UCSD-AML1 (cell line): ENCODE measurements around the gene MYZAP.
A peak's percentile ranks its signal among the peaks of the same experiment; 100 is the strongest.

ENCODE experiments used
- DNase-seq: peaks from one replicate; lab custom pipeline; 2025; ENCODE audit not compliant: unreplicated experiment; lab: John Stamatoyannopoulos, UW

MYZAP gene

DNA sequence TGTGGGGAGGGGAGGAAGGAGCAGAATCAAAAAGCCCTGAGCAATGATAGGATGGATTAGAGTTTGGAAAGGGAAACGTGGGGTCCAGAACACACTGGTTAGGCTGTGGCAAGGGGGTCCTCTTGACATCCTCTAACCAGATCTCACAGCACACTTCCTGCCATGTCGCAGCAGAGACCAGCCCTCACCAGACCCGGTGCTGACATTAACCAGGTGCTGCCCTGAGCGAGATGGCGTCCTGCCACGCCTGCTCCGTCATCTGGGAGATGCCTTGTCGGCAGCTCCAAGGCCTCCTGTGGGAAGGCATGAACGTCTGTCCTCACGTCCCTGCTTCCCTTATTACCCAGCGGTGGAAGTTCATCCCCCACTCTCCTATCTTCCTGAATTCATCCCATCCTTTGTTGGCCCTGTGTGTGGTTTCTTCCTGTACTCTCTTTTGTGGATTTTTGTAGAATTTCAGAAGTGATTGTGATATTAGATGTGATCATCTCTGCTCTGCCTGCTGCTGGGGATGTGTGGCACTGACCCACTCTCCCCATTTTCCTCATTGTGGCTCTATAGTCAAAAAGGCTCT, 29.4 kb upstream of the MYZAP start:
- DNase-seq = peak; percentile 33

DNA sequence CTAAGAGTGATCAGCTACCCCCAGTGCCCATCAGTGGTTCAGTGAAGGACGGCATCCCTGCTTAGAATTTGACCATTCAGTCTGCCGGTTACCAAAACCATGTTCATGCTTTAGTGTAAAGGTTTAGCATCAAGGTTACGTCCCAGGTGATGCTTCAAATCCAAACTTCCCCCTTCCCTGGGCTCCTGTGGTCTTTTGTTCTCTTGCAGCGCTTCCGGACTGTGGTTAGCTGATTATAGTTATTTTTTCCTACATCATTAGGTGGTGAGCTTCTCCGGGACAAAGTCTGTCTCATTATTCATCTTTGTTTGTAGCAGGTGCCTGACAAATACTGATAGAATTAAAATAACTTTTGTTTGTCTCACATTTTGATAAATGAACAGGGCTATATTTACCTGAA, 28.3 kb upstream of the MYZAP start:
- peak; percentile 42 for DNase-seq

DNA sequence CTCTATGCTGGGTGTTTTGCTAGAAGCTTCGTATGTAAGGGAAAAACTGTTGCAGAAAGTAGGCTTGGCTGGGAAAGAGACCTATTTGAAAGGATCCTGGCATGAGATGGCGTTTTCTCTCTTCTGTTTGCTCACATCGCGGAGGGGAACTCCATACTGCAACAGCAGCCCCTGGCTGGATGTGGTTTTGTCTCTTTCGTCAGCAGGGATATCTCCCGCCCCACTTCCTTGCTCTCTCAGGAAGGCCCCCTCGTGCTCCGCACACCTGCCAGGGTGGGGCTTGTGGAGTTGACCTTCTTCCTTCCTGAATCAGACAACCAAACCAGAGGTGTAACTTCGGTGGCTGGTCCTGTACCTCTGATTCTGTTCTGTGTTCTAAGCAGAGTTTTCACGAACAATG, 26.4 kb upstream of the MYZAP start:
- peak; percentile 75 for DNase-seq

DNA sequence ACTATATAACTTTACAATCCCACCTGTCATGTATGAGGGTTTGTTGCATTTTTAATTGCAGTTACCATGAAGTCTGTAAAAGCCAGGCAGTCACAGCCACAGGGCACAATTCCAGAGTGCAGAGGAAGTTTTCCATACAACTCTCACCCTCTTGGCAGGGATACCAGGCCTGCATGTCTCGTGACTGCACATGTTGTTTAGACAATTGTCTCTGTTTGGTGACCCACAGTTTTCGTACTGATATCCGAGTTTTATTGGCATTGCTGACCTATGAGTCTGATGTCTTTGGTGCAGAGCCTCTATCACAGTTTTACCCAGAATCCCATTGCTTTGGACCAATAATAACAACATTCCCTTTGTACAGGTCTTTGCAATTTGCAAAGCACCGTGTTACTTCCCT, 24.9 kb upstream of the MYZAP start:
- DNase-seq = no peak

DNA sequence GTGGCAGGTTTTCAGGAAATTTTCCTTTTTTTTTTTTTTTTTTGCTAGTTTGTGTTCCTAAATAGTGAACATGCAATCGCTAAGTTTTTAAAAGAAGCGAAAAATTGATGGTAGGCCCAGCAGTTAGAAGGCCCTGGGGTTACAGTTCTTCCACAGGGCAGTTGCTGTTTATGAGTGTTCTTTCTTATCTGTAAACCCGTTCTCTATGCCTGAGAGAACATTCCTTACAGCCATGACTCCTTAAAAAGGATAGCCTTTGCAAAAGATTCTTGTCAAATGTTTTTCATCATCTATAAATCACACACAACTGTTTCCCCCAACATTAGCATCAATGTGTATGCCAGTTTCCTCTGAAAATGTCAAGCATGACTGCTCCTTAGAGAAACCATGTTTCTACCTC, 23.8 kb upstream of the MYZAP start:
- no peak for DNase-seq

DNA sequence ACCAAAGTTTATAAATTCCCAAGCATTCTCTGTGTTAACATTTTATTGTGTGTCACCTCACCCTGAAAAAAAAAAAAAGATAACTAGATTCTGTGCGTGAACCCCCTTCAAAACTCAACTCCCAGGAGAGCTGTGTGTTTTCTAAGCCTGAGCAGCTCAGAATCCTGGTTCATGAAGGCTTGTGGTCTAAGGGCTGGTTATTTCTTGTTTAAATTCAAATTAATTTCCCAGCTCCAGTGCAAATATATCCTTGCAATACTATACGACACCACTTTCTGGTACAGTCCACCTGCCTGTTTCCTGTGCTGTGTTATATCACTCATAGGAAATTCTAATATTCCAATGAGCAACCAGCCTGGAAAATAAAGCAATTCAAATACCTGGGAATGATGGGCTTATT, 23.4 kb upstream of the MYZAP start:
- no peak for DNase-seq

DNA sequence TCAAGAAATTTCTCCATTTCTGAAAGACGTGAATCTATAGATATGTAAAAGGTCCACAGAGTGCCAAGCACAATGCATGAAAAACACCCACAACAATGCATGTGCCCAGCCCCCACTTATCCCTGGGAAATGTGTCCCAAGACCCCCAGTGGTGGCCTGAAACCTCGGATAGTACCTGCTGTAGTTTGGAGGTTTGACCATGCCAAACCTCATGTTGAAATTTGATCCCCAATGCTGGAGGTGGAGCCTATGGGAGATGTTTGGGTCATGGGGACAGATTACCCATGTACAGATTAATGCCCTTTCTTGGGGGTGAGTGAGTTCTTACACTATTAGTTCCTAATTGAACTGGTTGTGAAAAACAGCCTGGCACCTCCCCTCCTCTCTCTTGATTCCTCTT, 21.4 kb upstream of the MYZAP start:
- DNase-seq = no peak

DNA sequence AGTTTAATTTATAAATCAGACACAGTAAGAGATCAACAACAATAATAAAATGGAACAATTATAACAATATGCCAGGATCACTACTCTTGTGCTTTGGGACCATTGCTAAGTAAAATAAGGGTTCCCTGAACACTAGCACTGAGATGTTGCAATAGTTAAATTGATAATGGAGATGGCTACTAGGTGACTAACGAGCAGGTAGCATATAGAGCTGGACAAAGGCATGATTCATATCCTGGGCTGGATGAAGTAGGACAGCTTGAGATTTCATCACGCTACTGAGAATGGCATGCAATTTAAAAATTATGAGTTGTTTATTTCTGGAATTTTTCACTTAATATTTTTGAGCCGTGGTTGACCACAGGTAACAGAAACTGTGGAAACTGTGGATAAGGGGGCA, 20.7 kb upstream of the MYZAP start:
- no peak for DNase-seq

DNA sequence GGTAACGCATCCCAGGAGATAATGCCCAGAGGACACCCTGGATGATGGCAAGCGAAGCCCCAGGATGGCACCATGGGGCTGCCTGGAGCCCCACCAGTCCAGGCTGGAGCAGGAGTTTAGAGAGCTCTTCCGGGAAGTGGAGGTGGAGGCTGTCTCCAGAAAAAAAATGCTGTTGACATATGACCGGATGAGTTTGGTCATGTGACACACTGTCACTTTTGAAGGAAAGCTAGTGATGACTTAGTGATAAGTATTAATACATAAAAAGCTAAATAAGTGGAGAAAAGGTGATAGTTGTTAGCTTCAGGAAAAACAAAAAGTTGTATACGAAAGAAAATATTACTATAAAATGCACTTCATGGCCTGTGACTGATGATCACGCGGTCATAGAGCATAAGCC, 20.0 kb upstream of the MYZAP start:
- DNase-seq = no peak

DNA sequence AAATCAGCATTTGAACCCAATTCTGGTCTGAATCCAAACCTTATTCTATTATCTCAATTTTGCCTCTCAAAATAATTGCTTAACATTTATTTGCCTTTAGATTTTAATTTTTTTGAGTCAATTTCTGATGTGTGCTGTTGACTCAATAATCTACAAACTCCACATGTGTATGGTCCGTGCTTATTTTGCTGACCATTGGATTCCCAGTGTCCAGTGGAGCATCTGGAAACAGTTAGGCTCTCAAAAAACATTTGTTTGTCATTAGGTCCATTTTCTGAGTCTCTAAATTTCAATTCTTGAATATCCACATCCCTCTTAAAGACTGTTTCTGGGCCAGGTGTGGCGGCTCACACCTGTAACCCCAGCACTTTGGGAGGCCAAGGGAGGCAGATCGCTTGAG, 19.2 kb upstream of the MYZAP start:
- no peak for DNase-seq

DNA sequence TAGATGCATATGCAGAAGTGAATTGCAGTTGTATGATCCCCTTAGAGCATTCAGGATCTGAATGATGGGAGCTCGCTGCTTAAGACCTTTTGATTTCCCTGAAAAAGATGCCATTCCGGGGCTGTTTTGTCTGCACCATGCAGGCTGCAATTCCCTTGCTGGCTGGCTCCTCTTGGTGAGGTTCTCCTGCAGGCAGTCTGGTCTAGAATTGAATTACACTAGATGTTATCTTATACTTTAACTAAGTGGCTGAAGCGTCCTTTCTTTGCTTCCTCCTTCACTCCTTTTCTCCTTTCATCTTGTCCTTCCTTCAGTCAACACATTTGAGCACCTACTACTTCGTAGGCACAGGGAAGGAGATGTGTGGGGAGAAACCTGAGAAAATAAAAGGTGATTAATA, 18.6 kb upstream of the MYZAP start:
- no peak for DNase-seq

DNA sequence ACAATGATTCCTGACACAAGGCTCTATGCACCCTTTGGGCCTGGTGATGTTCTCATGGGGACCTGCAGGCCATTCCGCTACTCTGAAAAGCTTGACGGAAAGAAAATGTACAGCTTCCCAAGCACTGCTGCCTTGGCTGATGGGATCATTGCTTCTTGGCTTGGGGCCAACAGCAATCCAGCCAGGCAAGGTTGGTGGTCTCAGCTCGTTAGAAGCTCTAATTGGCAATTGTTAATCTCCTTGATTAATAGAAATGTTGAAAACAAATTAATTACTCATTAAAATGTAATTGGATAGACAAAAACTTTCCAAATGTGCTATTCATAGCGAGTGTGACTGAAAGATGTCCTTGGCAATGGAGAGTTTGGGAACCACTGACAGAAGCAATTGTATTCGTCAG, 16.3 kb upstream of the MYZAP start:
- no peak for DNase-seq

DNA sequence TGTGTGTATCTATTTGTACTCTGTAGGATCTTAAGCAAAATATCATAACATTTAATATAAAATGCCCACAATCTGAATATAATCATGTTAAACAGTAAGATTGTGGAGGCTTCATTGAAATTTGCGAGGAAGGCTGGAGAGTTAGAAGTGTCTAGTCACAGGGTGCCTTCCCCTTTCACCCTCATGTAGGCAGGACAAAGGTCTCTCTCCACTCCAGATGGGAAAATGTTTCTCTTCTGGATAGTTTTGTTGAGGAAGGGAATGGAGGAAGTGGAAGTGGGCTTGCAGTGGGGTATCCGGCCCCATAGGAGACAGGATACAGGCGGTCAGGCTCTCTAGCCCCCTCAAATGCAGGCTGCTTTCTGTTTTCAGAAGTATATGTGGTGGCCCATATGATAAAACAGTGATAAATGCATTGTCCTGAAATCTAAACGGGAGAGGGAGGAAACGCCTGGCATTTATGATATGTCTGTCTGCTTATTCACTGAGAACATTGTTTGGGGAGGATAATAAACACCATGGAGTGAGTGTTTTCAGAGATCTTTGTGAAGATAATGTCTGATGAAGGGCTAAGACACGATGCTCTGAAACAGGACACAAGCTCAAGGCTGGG, 13.3 kb upstream of the MYZAP start:
- peak; percentile 41 for DNase-seq

DNA sequence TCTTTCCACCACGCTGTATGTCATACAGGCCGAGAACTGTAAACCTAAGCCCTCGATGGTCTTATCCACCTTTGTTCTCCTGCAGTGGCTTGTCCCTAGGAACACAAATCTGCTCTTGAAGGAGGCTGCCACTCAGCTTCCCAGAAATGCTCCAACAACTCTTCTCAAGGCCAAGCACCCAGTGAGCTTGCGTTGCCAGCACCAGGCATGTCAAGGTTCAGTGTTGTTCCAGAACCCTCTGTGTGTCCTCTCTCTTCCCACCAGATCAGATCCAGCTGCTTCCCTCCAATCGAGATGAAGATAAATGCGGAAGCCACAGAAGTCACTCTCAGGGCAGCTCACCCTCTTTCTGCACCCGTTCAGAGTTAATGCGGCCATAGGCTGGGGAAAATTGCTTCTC, 11.3 kb upstream of the MYZAP start:
- no peak for DNase-seq

DNA sequence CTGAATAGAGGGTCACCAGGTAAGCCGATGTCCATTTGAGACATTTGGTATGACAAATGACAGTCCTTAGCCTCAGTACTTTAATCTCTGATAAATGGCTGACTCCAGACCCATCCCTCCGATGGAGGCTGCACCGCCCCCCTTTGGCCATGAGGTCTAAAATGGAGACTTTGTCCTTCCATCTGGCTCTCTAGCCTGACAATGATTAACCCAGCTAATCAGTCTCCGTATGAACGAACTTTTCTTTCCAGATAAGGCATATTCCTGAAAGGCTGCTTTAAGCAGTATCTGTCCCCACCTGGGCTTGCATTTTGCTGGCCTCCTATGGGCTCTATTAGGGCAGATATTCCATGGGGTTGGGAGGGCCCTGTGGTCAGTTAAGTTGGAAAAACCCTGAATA, 10.8 kb upstream of the MYZAP start:
- DNase-seq = no peak

DNA sequence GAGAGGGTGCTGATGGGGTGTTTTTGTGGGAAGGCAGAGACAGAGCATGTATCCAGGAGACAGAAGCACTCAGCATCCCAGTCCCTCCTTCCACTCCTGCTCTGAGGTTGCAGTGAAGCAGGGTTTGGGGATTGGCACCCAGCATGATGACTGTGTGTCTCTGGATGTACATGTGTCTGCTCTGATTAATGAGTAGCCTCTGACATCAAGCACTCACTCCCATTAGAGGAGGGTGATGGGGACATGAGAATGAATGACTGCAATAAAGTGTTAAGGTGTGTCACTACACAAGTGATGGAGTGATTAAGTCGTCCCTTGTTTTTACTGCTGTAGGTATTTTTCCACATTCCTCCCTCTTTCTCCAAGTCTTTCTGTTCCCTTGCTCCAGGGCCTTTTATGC, 9.6 kb upstream of the MYZAP start:
- DNase-seq = no peak

DNA sequence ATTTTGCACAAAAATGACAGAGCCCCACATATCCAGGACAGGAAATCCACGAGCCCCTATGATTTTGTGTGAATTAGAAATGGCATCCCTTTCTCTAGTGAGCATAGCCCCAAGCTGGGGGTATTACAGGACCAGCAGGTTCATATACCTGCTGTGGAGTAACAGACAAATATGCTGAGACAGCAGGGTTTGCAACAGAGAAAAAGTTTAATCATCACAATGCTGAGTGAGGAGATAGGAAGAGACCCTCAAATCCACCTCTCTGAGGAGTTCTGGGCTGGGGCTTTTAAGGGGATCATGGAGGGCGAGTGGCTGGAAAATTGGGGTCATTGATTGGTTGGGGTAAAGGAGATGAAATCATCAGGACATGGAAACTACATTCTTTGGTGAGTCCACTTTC, 8.4 kb upstream of the MYZAP start:
- DNase-seq = no peak

DNA sequence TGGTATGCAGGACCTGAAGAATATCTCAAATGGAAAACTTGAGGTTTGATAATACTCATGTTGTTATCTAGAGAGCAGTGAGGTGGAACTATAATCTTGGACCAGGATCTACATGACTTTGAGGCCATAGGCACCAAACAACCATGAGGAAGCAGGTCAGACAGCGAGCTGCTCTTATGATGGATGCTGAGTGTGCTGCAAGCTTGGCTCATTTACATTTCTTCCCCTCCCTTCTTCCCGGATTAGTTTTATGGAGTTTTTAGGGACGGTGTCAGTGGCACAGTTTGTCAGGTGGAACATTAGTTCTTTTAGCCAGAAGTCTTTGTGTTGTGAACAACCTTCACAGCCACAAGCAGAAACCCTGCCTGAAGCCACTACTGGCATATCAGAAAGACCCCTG, 8.0 kb upstream of the MYZAP start:
- DNase-seq = no peak

DNA sequence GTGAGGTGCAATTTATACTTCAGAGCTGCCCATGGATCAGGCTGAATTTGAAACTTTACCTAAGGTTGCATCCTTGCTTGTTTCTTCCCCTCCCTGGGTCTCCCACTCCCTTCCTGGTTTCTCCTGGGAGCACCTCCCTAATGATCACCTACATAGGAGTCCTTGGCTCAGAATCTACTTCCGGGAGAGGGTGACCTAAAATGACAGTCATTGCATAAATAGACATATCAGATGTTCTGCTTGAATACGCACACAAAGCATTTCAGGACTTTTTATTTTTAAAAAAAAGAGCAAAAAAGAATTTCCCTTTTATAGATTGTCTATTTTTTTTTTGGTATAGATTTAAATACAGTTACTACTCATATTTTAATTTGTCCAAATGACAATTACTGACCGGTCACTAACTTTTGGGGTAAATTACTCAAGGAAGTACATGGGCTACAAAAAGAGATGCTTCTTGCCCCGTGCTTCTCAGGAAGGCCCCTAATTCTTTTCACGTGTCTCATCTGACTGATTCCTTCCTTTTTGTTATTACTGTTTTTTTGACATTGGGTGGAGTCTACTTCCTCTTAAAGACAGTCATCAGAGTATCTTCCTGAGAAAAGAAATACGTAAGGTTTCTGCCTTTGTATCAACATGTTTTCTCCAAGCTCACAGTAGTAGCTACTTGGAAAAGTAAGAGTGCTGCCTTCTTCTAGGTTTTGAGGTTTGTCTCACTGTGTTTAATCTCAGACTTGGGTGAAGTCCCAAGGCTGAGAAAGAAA, 4.9 kb upstream of the MYZAP start:
- no peak for DNase-seq

DNA sequence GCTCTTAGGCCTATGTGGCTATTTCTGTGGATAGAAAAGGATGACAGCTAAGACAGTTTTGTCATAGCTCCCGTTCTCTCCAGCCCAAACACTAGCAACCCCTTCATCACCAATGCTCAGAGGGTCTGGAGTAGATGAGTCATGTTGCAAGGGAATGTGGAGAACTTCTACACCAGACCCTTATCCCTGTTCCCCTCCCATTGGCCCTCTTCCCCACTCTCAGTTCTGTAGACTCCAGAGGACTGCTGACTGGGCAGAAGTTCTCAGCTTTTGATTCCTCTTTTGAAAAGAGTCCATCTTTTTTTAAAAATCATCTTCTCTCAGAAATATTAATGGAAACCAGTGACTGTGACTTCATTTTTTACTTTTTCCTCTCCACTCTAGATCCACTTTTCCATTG, 2.4 kb upstream of the MYZAP start:
- no peak for DNase-seq

DNA sequence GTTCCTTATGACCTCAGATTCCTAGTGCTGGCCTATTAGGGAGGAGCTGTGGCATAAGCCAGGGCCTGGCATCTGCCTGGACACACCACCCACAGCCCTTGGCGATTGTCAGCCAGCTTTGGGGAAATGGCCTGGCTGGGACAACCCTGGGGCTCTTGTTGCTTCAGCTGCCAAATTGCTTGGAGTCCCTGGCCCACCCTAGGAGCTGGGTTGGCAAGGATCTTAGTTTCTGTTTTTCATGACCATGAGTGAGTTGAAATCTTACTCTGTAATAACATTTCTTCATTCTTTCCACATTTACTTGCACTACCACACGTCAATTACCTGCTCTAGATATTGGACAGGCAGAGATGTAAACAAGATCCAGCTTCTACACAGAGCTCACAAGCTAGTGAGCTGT, 1.9 kb upstream of the MYZAP start:
- no peak for DNase-seq

DNA sequence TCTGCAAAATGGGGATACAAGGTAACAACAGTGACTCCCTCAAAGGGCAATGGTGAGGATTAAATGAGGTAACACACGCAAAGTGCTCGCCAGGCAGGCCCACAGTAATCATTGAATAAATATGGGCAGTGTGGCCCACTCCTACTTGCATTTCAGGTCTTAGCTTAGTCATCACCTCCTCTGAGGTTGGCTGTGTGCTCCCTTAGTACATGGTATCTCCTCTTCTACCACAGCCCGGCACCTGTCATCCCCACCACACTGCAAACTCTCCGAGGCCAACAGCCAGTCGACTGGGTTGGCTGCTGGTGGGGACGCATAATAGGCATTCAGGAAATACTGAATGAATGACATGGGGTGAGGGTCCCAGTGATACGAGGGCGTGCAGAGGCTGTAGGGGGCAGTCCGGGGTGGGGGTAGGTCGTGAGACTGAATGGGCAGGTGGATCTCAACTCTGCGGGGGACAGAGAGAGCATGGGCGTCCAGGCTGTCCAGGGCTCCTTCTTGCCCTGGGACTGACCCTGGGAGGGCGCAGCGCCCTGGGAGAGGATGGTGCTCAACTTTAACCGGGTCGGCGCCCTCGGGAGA, 375 bp upstream of the MYZAP start:
- DNase-seq = no peak
